Measurements from ENCODE around the gene ADGRD2.

ADGRD2 gene

GRCh38 chr9:124447297-124447661 lies 3.0 kb upstream of the ADGRD2 start:
- Histone ChIP-seq H3K79me2 (ENCODE audit: low read length) (no peaks in the 10 kb centered on the region), H3K27me3 (ENCODE audit: low read depth, low read length) (no peaks in the 10 kb centered on the region), H3K27ac (ENCODE audit: low read length) (no peak overlapping the region), H3K9ac (ENCODE audit: low read length) (no peak overlapping the region), H2AFZ (ENCODE audit: low read depth, low read length) (no peak overlapping the region), H4K20me1 (ENCODE audit: insufficient read depth, low read length) (no peaks in the 10 kb centered on the region), H3K4me3 (ENCODE audit: low read length) (no peak overlapping the region), H3K4me1 (ENCODE audit: low read length) (no peaks in the 10 kb centered on the region), H3K36me3 (replicated peaks; ENCODE audit: low read depth, low read length) (no peaks in the 10 kb centered on the region), H3K9me3 (ENCODE audit: insufficient read depth, low read length) (no peaks in the 10 kb centered on the region), H3K4me2 (ENCODE audit: low read length) (no peak overlapping the region)
- TF ChIP-seq EZH2phosphoT487 (IDR thresholded peaks at IDR 0.05; ENCODE audit: low read depth) (no peak), CTCF (IDR thresholded peaks at IDR 0.05; ENCODE audit: low read depth, low read length) (no peak)

- no peaks in the 10 kb centered on the region for H3K36me3 ChIP-seq (replicated peaks; ENCODE audit: low read depth, low read length)
- TF ChIP-seq CTCF (IDR thresholded peaks at IDR 0.05; ENCODE audit: low read depth, low read length) (no peak), EZH2phosphoT487 (IDR thresholded peaks at IDR 0.05; ENCODE audit: low read depth) (no peak)
- no peak overlapping the region for H3K4me3 ChIP-seq (ENCODE audit: low read length)
- H3K9me3 ChIP-seq (ENCODE audit: insufficient read depth, low read length), result no peaks in the 10 kb centered on the region
- no peak overlapping the region for H3K27ac ChIP-seq (ENCODE audit: low read length)
- no peaks in the 10 kb centered on the region for H3K79me2 ChIP-seq (ENCODE audit: low read length)
- no peaks in the 10 kb centered on the region for H3K27me3 ChIP-seq (ENCODE audit: low read depth, low read length)
- no peaks in the 10 kb centered on the region for H3K4me1 ChIP-seq (ENCODE audit: low read length)
- no peak overlapping the region for H2AFZ ChIP-seq (ENCODE audit: low read depth, low read length)
- no peaks in the 10 kb centered on the region for H4K20me1 ChIP-seq (ENCODE audit: insufficient read depth, low read length)
- H3K4me2 ChIP-seq (ENCODE audit: low read length), result no peak overlapping the region
- H3K9ac ChIP-seq (ENCODE audit: low read length), result no peak overlapping the region
Observed at GRCh38 chr9:124448019-124448418, 2.2 kb upstream of the ADGRD2 start.

- no peak overlapping the region for H3K9ac ChIP-seq (ENCODE audit: low read length)
- H3K9me3 ChIP-seq (ENCODE audit: insufficient read depth, low read length), result no peaks in the 10 kb centered on the region
- H4K20me1 ChIP-seq (ENCODE audit: insufficient read depth, low read length), result no peaks in the 10 kb centered on the region
- no peak overlapping the region for H3K27ac ChIP-seq (ENCODE audit: low read length)
- H3K4me1 ChIP-seq (ENCODE audit: low read length), result no peaks in the 10 kb centered on the region
- TF ChIP-seq EZH2phosphoT487 (IDR thresholded peaks at IDR 0.05; ENCODE audit: low read depth) (no peak), CTCF (IDR thresholded peaks at IDR 0.05; ENCODE audit: low read depth, low read length) (no peak)
- no peaks in the 10 kb centered on the region for H3K27me3 ChIP-seq (ENCODE audit: low read depth, low read length)
- H2AFZ ChIP-seq (ENCODE audit: low read depth, low read length), result no peak overlapping the region
- H3K4me3 ChIP-seq (ENCODE audit: low read length), result no peak overlapping the region
- H3K79me2 ChIP-seq (ENCODE audit: low read length), result no peaks in the 10 kb centered on the region
- no peak overlapping the region for H3K4me2 ChIP-seq (ENCODE audit: low read length)
- H3K36me3 ChIP-seq (replicated peaks; ENCODE audit: low read depth, low read length), result no peaks in the 10 kb centered on the region
Observed at GRCh38 chr9:124449381-124450151, 685 bp upstream of the ADGRD2 start.

GRCh38 chr9:124450931-124451661 lies 845 bp downstream of the ADGRD2 start:
- Histone ChIP-seq H3K79me2 (ENCODE audit: low read length) (no peaks in the 10 kb centered on the region), H3K27ac (ENCODE audit: low read length) (no peak overlapping the region), H3K36me3 (replicated peaks; ENCODE audit: low read depth, low read length) (no peaks in the 10 kb centered on the region), H3K4me1 (ENCODE audit: low read length) (no peaks in the 10 kb centered on the region), H3K4me2 (ENCODE audit: low read length) (no peak overlapping the region), H4K20me1 (ENCODE audit: insufficient read depth, low read length) (no peaks in the 10 kb centered on the region), H2AFZ (ENCODE audit: low read depth, low read length) (no peak overlapping the region), H3K27me3 (ENCODE audit: low read depth, low read length) (no peaks in the 10 kb centered on the region), H3K9ac (ENCODE audit: low read length) (no peak overlapping the region), H3K9me3 (ENCODE audit: insufficient read depth, low read length) (no peaks in the 10 kb centered on the region), H3K4me3 (ENCODE audit: low read length) (no peak overlapping the region)
- TF ChIP-seq EZH2phosphoT487 (IDR thresholded peaks at IDR 0.05; ENCODE audit: low read depth) (no peak), CTCF (IDR thresholded peaks at IDR 0.05; ENCODE audit: low read depth, low read length) (no peak)

Measured in OCI-LY3 (cell line).